ENCODE measurements around the gene AUTS2. TPM values are rescaled to one million over a fixed set of nuclear protein-coding genes. Genes with fewer than 3 reads are reported as not detected.

AUTS2 gene
- total and polyA plus RNA-seq, 4 donors: 4.9 to 24.4 (median 7.0) TPM

GRCh38 chr7:70114806-70115205 is 516.5 kb downstream of the AUTS2 start (continued):
- TF ChIP-seq, protein P1, sequence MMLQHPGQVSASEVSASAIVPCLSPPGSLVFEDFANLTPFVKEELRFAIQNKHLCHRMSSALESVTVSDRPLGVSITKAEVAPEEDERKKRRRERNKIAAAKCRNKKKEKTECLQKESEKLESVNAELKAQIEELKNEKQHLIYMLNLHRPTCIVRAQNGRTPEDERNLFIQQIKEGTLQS (IDR thresholded peaks at IDR 0.05): no peak
- TF ChIP-seq, protein P2, sequence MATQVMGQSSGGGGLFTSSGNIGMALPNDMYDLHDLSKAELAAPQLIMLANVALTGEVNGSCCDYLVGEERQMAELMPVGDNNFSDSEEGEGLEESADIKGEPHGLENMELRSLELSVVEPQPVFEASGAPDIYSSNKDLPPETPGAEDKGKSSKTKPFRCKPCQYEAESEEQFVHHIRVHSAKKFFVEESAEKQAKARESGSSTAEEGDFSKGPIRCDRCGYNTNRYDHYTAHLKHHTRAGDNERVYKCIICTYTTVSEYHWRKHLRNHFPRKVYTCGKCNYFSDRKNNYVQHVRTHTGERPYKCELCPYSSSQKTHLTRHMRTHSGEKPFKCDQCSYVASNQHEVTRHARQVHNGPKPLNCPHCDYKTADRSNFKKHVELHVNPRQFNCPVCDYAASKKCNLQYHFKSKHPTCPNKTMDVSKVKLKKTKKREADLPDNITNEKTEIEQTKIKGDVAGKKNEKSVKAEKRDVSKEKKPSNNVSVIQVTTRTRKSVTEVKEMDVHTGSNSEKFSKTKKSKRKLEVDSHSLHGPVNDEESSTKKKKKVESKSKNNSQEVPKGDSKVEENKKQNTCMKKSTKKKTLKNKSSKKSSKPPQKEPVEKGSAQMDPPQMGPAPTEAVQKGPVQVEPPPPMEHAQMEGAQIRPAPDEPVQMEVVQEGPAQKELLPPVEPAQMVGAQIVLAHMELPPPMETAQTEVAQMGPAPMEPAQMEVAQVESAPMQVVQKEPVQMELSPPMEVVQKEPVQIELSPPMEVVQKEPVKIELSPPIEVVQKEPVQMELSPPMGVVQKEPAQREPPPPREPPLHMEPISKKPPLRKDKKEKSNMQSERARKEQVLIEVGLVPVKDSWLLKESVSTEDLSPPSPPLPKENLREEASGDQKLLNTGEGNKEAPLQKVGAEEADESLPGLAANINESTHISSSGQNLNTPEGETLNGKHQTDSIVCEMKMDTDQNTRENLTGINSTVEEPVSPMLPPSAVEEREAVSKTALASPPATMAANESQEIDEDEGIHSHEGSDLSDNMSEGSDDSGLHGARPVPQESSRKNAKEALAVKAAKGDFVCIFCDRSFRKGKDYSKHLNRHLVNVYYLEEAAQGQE (IDR thresholded peaks at IDR 0.05): no peak
- TF ChIP-seq RAD21 (IDR thresholded peaks at IDR 0.05): no peak

GRCh38 chr7:70116244-70116643 is 518.0 kb downstream of the AUTS2 start:
- TF ChIP-seq FOXA1 (IDR thresholded peaks at IDR 0.05): no peak
- no peak for TF ChIP-seq EGR1 (IDR thresholded peaks at IDR 0.05; ENCODE audit: low read depth in 2 of 2)
- no peak for TF ChIP-seq SP1 (IDR thresholded peaks at IDR 0.05)
- TF ChIP-seq MAX (IDR thresholded peaks at IDR 0.05): no peak
- no peak for TF ChIP-seq YY1 (IDR thresholded peaks at IDR 0.05)
- TF ChIP-seq HNF4A (conservative IDR thresholded peaks at IDR 0.05): no peak
- TF ChIP-seq, protein P3, sequence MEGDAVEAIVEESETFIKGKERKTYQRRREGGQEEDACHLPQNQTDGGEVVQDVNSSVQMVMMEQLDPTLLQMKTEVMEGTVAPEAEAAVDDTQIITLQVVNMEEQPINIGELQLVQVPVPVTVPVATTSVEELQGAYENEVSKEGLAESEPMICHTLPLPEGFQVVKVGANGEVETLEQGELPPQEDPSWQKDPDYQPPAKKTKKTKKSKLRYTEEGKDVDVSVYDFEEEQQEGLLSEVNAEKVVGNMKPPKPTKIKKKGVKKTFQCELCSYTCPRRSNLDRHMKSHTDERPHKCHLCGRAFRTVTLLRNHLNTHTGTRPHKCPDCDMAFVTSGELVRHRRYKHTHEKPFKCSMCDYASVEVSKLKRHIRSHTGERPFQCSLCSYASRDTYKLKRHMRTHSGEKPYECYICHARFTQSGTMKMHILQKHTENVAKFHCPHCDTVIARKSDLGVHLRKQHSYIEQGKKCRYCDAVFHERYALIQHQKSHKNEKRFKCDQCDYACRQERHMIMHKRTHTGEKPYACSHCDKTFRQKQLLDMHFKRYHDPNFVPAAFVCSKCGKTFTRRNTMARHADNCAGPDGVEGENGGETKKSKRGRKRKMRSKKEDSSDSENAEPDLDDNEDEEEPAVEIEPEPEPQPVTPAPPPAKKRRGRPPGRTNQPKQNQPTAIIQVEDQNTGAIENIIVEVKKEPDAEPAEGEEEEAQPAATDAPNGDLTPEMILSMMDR (IDR thresholded peaks at IDR 0.05; ENCODE audit: low read depth, low read length, missing input control): no peak
- TF ChIP-seq RAD21 (IDR thresholded peaks at IDR 0.05): no peak
- no peak for TF ChIP-seq ZBTB33 (IDR thresholded peaks at IDR 0.05)
- no peak for TF ChIP-seq GABPA (IDR thresholded peaks at IDR 0.05 in 1 of 2, conservative IDR thresholded peaks at IDR 0.05 in 1 of 2)
- TF ChIP-seq RXRA (IDR thresholded peaks at IDR 0.05): no peak
- no peaks in the 10 kb centered on the region for H3K27me3 ChIP-seq (ENCODE audit: control insufficient read depth in 4 of 4, insufficient read depth in 4 of 4, low read length in 3 of 4)
- 59% methylated on average over 2 of the region's 2 CpGs for WGBS
- peaks cover 0 to 9% (median 2%) of the 10 kb centered on the region in 4 donors for H3K9me3 ChIP-seq (ENCODE audit: control insufficient read depth in 4 of 4, low read length in 3 of 4)
- H3K27ac ChIP-seq (ENCODE audit: low read depth in 1 of 2, low read length in 2 of 2): no peak overlapping the region
- no peaks in the 10 kb centered on the region for H3K36me3 ChIP-seq (ENCODE audit: control insufficient read depth in 4 of 4, insufficient read depth in 3 of 4, low read depth in 1 of 4, low read length in 3 of 4)
- DNase-seq (ENCODE audit: low spot score): no peak
- H3K9ac ChIP-seq (ENCODE audit: low read depth in 1 of 2, low read length in 2 of 2): no peak overlapping the region
- H3K4me1 ChIP-seq (ENCODE audit: control insufficient read depth in 4 of 4, insufficient read depth in 4 of 4, low read length in 3 of 4): no peaks in the 10 kb centered on the region
- no peak overlapping the region for H3K4me3 ChIP-seq (ENCODE audit: low read depth in 1 of 3, low read length in 3 of 3)
